ENCODE results near the gene FETUB.
"Not testable (repeated sequence)": the region's sequence is repeated elsewhere in the genome, so short reads cannot be mapped to it uniquely, and the experiment has no call there.

The FETUB gene

GRCh38 chr3:186613637-186614265, 26.4 kb upstream of the FETUB start:
- DNase-seq (ENCODE audit: low spot score): no peak

DNA sequence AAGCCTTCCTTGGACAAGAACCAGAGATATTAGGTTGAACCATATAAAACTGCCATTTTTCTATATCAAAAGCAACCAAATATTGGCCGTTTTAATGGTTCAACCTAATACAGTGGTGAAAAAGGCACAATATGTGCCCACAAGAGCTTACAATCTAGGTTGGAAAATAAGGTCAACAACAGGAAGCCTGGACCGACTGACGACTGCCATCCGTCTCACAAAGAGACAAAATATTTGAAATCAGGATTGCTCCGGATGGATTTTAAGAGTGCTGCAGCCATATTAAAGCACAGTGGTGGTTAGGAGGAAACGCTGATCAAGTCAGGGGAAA, 26.0 kb upstream of the FETUB start:
- DNase-seq (ENCODE audit: low spot score): no peak

DNA sequence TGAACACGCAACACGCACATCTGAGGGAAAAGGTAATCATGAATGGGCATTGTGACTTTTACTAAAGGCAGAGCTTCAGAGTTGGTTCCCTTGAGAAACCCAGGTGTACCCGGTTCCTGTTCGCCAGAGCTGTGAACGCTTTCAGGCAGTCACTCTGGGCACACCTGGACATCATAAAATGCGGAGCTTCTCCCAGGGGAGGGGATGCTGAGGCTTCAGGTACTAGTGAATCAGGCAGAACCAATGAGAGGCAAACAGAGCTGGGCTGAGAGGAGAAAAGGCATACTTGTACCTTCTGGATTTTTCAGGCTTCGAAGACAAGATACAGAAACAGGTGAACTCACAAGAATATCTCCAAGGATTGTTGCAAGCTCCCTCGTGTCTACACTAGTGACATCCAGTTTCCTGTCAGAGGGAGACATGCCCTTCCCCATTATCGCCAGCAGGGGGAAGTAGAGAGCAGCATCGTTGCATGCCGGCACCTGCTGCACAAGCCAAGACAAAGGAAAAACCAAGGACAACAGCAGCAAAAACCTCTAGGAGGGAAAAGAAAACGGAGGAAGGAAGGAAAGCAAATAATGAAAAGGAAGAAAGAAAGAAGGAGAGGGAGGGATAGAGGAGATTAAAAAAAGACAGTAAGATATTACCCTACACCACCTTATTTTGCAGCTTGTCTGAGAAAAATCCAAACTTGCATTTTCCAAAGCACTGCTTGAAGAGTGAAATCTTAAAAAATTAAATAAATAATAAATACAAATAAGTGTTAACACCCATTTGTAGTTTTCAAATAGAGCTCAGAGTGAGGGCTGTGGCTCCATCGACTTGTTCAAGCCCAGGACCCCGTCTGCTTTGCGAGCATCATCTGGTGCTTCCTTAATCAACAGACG, 25.4 kb upstream of the FETUB start:
- DNase-seq (ENCODE audit: low spot score): peak; percentile 81

DNA sequence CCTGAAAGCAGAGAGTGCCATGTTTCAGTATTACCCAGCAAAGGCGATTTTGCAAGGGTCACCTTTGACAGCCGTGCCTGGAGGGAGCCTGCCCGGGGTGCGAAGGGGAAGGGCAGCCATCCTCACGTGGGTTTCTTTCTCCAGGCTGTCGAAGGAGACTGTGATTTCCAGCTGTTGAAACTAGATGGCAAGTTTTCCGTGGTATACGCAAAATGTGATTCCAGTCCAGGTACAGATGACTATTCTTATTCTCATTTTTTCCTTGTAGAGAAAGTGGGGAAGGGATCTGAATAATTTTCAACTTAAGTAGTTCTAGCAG, 23.9 kb upstream of the FETUB start:
- no peak for DNase-seq (ENCODE audit: low spot score)

DNA sequence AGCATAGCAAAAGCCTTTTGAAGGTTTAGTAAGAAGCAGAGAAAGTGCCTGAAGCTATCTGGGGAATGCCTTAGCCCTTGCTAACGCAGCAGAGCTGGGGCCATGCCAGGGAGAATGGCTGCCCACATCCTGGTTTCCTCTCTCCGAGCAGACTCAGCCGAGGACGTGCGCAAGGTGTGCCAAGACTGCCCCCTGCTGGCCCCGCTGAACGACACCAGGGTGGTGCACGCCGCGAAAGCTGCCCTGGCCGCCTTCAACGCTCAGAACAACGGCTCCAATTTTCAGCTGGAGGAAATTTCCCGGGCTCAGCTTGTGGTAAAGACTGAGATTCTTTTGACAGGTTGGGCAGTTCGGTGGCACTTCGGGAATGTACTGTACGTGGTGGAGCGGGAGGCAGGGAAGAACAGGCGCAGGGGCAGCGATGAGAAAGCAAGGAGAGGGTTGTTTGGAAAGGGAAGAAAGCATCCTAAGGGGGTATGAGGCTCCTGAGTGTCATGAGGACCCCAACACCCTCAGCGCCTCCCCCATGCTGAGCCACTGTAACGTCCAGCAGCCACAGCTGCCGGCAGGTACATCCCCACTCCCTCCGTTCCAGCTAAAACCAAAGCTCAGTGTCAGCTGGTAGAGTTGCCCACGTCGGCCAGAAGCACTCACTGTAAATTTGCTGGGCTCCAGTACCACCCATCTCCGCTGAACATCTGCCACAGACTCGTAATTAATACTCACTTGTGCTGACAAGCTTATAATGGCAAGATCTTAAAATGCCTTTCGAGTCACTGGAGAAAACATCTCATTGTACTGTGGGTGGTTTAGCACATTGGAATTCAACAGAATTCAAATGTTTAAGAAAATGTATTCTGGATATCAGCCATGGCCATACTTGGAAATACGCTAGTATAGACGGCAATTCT, 22.9 kb upstream of the FETUB start:
- DNase-seq (ENCODE audit: low spot score): peak; percentile 84

DNA sequence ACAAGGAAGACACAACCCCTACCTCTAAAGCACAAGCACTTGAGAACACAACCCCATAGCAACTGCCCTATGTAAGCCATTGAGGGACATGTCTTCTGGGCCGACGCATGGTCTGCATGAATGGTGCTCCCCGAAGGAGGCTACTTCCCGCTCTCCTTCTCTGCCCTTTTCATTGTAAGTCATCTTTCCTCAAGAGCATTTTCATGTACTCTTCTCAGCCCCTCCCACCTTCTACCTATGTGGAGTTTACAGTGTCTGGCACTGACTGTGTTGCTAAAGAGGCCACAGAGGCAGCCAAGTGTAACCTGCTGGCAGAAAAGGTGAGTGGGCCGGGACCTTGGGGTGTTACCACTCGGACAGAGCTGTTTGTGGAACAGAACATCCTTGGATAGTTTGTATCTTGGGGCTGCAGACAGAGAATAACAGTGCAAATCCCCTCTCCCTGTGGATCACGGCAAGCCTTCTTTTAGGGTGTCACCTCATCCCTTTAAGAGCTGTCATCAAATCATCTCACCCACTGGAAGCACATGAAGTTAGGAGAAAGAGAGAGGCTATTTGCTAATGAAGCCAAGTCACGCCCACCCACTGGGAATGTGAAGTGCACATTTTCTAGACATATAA, 21.8 kb upstream of the FETUB start:
- no peak for DNase-seq (ENCODE audit: low spot score)

- DNase-seq (ENCODE audit: low spot score): no peak
Observed at GRCh38 chr3:186619787-186620212, 20.4 kb upstream of the FETUB start.

- no peak for DNase-seq (ENCODE audit: low spot score)
Observed at GRCh38 chr3:186620213-186621092, 19.7 kb upstream of the FETUB start.

DNA sequence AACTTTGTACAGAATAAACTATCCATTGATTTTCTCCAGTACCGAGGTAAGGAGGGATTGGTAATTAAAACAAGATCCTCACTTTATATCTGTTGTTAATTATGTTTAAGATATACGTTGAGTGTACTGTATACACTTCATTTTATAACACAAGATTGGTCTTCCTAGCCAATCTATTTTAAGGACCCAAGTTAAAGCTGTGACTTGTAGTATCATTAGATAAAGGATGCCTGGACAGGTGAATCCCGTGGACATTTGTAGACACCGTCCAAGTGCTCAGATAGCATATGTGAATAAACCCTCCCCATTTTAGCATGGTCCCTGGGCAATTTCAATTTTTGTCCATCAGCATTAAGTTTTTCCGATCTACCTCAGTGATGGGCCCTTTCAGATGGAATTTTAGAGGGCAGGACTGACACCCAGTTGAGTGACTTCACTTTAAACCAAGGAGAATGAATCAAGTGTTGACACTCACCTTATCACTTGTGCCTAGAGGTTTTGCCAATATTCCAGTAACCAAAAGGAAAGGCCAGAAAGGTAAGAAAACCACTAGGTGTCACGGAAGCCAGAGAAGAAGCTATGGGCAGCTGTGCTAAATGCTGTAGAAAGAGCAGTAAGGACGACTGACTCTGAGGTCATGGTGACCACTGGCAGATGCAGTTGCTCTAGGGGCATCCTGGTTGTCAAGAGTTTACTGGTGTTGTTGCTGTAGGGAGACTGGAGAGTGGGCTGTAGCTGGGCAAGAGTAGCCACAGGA, 18.1 kb upstream of the FETUB start:
- DNase-seq (ENCODE audit: low spot score): no peak

DNA sequence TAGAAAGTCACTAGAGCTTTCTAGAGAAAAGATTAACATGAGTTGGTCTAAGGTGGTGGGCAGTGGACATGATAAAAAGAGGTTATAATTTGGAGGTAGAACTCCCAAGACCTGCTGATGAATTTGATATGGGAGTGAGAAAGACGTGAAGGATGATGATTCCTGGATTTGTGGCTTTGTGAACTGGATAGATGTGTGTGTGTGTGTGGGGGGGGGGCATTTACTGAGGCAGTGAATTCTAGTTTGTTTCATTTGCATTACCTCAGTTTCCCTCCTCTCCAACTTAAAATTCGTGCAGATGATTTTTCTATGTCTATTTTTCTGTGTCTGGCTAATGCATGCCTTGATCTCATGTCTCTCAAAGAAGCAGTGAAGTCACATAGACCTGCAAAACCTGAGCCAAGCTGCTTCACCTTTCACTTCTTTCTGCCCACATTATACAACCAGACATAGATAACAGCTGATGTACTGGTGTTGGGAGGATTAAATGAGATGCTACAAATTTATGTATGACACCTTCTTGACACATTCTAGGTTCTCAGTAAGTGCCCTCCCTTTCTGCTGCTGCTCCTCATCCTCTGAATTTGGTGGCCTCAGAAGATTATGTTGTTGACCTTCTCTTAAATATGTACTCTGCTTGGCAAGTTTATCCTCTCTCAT, 17.4 kb upstream of the FETUB start:
- no peak for DNase-seq (ENCODE audit: low spot score)

DNA sequence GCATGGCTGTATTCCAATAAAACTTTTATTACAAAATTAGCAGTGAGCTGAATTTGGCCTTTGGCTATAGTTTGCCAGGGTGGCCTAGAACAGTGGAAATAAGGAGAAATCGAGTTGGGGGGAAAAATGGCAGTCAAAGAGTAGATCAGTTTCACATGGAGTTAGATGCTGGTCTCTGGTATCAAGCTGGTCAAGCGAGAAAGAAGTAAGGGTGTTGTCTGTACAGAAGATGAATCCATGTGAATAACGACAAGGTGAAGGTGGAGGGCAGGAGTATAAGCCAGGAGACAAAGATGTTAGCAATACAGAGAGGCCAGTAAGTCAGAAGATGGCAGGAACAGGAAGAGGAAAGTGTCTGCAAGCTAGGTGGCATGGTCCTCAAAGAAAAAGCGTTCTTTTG, 15.6 kb upstream of the FETUB start:
- no peak for DNase-seq (ENCODE audit: low spot score)

GRCh38 chr3:186625600-186626042, 14.6 kb upstream of the FETUB start:
- no peak for DNase-seq (ENCODE audit: low spot score)

GRCh38 chr3:186626254-186626847, 13.8 kb upstream of the FETUB start:
- DNase-seq (ENCODE audit: low spot score): no peak

- DNase-seq (ENCODE audit: low spot score): no peak
Observed at GRCh38 chr3:186627852-186628414, 12.3 kb upstream of the FETUB start.

GRCh38 chr3:186628756-186629155, 11.4 kb upstream of the FETUB start:
- DNase-seq (ENCODE audit: low spot score): no peak

DNA sequence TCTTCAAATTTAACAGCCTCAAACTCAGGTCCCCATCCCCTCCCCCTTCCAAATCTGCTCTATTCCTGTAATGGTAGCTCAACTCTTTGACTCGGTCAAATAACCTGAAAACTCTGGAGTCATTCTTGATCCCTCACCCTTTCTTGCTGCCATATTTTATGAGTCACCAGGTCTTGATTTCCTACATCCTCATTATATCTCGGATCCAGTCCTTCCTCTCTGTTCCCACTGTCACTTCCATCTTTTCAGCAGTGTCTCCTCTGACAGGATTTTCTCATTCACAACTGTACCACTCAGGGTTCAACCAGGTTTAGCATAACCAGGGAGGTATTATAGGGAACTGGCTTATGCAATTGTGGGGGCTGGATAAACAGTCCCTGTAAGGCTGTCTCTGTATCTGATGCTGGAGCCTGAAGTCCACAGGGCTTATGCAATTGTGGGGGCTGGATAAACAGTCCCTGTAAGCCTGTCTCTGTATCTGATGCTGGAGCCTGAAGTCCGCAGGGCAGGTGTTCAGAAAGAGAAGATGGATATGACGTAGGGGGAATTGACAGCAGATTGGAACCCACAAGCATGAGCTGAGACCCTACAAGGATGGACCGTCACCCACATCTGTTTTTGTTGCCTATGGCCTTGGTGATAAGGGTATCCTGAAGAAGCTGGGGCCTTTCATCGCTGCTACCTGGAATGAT, 9.1 kb upstream of the FETUB start:
- DNase-seq (ENCODE audit: low spot score): no peak

DNA sequence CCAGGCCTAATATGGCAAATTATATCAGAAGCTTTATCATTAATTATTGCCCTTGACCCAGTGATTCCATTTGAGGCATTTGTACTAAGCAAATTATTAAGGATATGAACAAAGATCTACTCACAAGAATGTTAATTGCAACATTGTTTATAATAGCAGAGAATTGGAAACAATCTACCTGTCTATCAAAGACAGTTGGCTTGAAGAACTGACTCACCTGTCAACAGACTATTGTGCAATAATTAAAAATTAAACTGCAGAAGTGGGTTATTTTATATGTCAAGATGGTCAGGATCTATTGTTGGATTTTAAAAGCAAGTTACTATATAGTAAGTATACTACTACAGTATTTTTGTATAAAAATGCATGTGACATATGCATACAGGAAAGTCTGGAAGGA, 6.7 kb upstream of the FETUB start:
- no peak for DNase-seq (ENCODE audit: low spot score)

GRCh38 chr3:186634207-186634606, 6.0 kb upstream of the FETUB start:
- DNase-seq (ENCODE audit: low spot score): not testable (repeated sequence)

GRCh38 chr3:186635532-186635931, 4.7 kb upstream of the FETUB start:
- DNase-seq (ENCODE audit: low spot score): no peak

All from CD4-positive, alpha-beta T cell treated with Interleukin-15 for 4 hours (primary cell).